ENCODE measurements around the gene ADCY2.

- TF ChIP-seq, protein P1, sequence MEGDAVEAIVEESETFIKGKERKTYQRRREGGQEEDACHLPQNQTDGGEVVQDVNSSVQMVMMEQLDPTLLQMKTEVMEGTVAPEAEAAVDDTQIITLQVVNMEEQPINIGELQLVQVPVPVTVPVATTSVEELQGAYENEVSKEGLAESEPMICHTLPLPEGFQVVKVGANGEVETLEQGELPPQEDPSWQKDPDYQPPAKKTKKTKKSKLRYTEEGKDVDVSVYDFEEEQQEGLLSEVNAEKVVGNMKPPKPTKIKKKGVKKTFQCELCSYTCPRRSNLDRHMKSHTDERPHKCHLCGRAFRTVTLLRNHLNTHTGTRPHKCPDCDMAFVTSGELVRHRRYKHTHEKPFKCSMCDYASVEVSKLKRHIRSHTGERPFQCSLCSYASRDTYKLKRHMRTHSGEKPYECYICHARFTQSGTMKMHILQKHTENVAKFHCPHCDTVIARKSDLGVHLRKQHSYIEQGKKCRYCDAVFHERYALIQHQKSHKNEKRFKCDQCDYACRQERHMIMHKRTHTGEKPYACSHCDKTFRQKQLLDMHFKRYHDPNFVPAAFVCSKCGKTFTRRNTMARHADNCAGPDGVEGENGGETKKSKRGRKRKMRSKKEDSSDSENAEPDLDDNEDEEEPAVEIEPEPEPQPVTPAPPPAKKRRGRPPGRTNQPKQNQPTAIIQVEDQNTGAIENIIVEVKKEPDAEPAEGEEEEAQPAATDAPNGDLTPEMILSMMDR (conservative IDR thresholded peaks at IDR 0.05; ENCODE audit: low read depth, low read length): no peak
- TF ChIP-seq EZH2 (IDR thresholded peaks at IDR 0.05; ENCODE audit: borderline replicate concordance, low read depth, low read length, poor library complexity, severe bottlenecking): no peak
Measured at GRCh38 chr5:7679663-7680062, 283.7 kb downstream of the ADCY2 start.
